Activated CD4-positive, alpha-beta T cell treated with anti-CD3 and anti-CD28 coated beads for 48 hours (primary cell): ENCODE measurements around the gene SLC5A2.
"Not testable (repeated sequence)": the region's sequence is repeated elsewhere in the genome, so short reads cannot be mapped to it uniquely, and the experiment has no call there.

Experiments
- DNase-seq: peaks from one replicate; pipeline ENCODE4 v3.0.0-alpha.2; 2020

The SLC5A2 gene

DNA sequence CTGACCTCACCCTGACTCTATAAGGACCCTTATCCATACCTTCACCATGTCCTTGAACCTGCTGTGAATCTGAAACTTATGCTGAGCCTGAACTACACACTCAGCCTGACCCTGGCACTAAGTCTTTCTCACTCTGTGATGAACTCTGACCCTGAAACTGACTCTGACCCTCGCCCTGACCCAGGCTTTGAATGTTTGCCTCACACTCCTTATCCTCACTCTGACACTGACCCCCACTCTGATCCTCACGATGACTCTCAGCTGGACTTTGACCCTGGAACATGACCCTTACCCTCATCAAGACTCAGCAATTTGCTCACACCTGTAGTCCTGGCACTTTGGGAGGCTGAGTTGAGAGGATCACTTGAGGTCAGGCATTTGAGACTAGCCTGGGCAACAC lies 49.2 kb downstream of the SLC5A2 start:
- DNase-seq = no peak

GRCh38 chr16:31532896-31533295 lies 50.0 kb downstream of the SLC5A2 start:
- DNase-seq = no peak

DNA sequence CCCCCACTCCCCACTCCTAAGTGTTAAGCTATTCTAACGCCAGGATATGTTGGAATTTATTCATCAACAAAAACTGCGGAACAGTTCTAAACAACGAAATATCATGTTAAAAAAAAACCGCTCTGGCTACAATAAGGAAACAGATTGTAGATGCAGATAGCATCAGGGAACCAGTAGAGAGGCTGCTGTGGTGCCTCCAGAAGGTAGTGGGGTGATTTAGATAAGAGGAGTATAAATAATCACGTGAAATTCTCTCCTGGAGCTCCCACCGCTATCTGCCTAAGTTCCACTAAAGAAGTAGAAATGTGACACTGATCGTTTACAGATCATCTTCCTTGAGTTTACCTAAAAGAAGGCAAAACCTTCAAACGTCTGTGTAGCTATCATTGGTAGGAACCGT lies 52.8 kb downstream of the SLC5A2 start:
- no peak for DNase-seq

DNA sequence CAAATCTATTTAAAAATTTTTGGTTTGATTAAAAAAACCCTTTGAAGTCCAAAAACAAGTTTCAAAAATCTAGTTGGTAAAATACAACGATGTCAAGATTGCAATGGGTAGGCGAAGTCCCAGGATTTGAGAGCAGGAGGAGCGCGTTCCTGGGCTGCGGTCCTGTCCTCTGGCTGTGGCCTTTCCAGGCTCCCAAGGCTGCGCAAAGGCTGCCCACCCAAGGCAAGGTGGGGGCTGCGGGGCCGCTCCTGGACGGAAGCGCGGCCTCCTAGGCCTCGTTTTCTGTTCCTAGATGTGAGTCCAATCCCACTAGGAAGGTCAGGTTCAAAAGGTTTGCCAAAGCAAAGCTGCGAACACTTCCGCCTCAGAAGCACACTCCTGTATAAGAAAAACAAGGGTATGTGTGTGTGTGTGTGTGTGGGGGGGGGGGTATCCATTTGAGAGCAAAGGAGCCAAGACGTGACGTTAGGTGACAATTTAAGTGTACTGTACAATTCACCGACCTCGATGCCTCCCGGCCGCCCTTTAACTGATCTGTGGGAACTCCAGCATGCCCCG lies 54.0 kb downstream of the SLC5A2 start:
- DNase-seq = no peak

- DNase-seq = no peak
These were observed 54.7 kb downstream of the SLC5A2 start for GRCh38 chr16:31537362-31538242.

DNA sequence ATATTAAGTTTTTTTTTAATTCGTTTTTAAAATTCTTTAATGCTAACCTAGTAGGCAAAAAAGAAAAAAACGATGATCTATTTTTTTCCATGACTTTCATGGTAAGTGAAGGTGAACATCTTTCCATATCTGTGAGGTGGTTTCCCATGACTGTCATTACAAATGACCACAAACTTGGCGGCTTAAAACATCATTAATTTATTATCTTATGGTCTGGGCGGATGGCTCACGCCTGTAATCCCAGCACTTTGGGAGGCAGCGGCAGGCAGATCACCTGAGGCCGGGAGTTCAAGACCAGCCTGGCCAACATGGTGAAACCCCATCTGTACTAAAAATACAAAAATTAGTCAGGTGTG lies 55.3 kb downstream of the SLC5A2 start:
- not testable (repeated sequence) for DNase-seq

- not testable (repeated sequence) for DNase-seq
These were observed 56.8 kb downstream of the SLC5A2 start for GRCh38 chr16:31539762-31540161.
